K562 (cell line): Measurements from ENCODE around the gene ASPHD1. TPM values are rescaled to one million over a fixed set of nuclear protein-coding genes. Genes with fewer than 3 reads are reported as not detected.
"Not testable (repeated sequence)": the region's sequence is repeated elsewhere in the genome, so short reads cannot be mapped to it uniquely, and the experiment has no call there.

Experiments
- ATAC-seq: fragments of 200-7000 bp; cut with Tn5 transposase; 3 replicates; pipeline ENCODE4 v1.9.1; 2020; ENCODE audit warnings: moderate library complexity
- BruUV-seq: library from RNA; stranded (reverse); fragments of 400-500 nt; replicated peaks from 2 replicates; lab custom pipeline; 2021; lab: Mats Ljungman, UMichigan
- CTCF ChIA-PET: fragments of 300-600 bp; formaldehyde crosslinking; extraction: SDS; loops from one replicate; lab custom pipeline; 2021; ENCODE audit warnings: low intra/inter-chr PET ratio; lab: Yijun Ruan, JAX
- POLR2A ChIA-PET: fragments of 300-600, 350-650 bp; sonication (Branson Sonifier 250); formaldehyde crosslinking; extraction: SDS; loops from one replicate; lab custom pipeline; 2021; ENCODE audit warnings: antibody characterized with exemption, inconsistent platforms; lab: Yijun Ruan, JAX
- DNase-seq, 4 experiments: peaks; one replicate each; pipeline versions ENCODE4 v3.0.0 to v3.0.0-alpha.2; 2011 to 2018; ENCODE audit warnings: low spot score in 3 of 4, mixed read lengths in 3 of 4; ENCODE audit errors: extremely low read depth in 1 of 4
- FAIRE-seq: peaks from 2 replicates; lab custom pipeline; 2011; peaks lifted over from hg19 to GRCh38; lab: Jason Lieb, UNC
- H2AFZ ChIP-seq: 2 replicates; pipeline ENCODE4 v1.6.0; 2011; ENCODE audit warnings: low read depth, low read length, control low read depth, inconsistent platforms
- H3K27ac ChIP-seq: fragments of 200-600 bp; 3 replicates; pipeline ENCODE4 v1.8.0; 2011; ENCODE audit warnings: low read depth, mild to moderate bottlenecking, control low read depth, inconsistent platforms, low read length, moderate library complexity, mixed read lengths; ENCODE audit errors: extremely low read depth
- H3K27me3 ChIP-seq, 2 experiments: fragments of 300-600 bp in 1 of 2; 2 replicates in 1 of 2; 3 replicates in 1 of 2; pipeline versions ENCODE4 v1.6.0 to v1.8.0; 2011; ENCODE audit warnings: inconsistent platforms in 2 of 2, low read length in 2 of 2, mild to moderate bottlenecking in 1 of 2, mixed read lengths in 1 of 2, moderate library complexity in 1 of 2; ENCODE audit not compliant: control insufficient read depth in 2 of 2, insufficient read depth in 2 of 2
- H3K36me3 ChIP-seq: fragments of 300-600 bp; 3 replicates; pipeline ENCODE4 v1.8.0; 2011; ENCODE audit warnings: mild to moderate bottlenecking, low read length, inconsistent platforms; ENCODE audit not compliant: control insufficient read depth, insufficient read depth
- H3K4me1 ChIP-seq, 2 experiments: fragments of 200-600 bp in 1 of 2; replicated peaks in 1 of 2; 2 replicates in 1 of 2; 3 replicates in 1 of 2; pipeline versions ENCODE4 v1.5.1 to v1.8.0; 2011; ENCODE audit warnings: inconsistent platforms in 2 of 2, low read length in 2 of 2, mild to moderate bottlenecking in 1 of 2, mixed read lengths in 1 of 2, moderate library complexity in 1 of 2; ENCODE audit not compliant: control insufficient read depth in 2 of 2, insufficient read depth in 2 of 2
- H3K4me2 ChIP-seq: 2 replicates; pipeline ENCODE4 v1.6.1; 2011; ENCODE audit warnings: low read length, control low read depth, inconsistent platforms, mixed read lengths; ENCODE audit not compliant: insufficient read depth
- H3K4me3 ChIP-seq: fragments of 200-600 bp; sonication (generic), shearing (Covaris generic); 2 replicates; pipeline ENCODE4 v1.5.1; 2016; ENCODE audit warnings: control low read depth, inconsistent platforms
- H3K79me2 ChIP-seq: fragments of 200-600 bp; 3 replicates; pipeline ENCODE4 v1.8.0; 2011; ENCODE audit warnings: low read length, inconsistent platforms; ENCODE audit not compliant: control insufficient read depth, insufficient read depth
- H3K9ac ChIP-seq, 2 experiments: 2 replicates each; pipeline versions ENCODE4 v1.6.0 to v1.6.1; 2011; ENCODE audit warnings: low read depth in 2 of 2, low read length in 2 of 2, control low read depth in 1 of 2, inconsistent platforms in 1 of 2, mild to moderate bottlenecking in 1 of 2, mixed read lengths in 1 of 2; ENCODE audit not compliant: insufficient read depth in 1 of 2
- H3K9me1 ChIP-seq: one replicate; pipeline ENCODE4 v1.6.0; 2011; ENCODE audit warnings: inconsistent platforms, mild to moderate bottlenecking, low read length, moderate library complexity; ENCODE audit not compliant: control insufficient read depth, insufficient read depth
- H3K9me3 ChIP-seq: replicated peaks from 2 replicates; pipeline ENCODE4 v1.5.1; 2011; ENCODE audit warnings: low read depth, low read length, inconsistent platforms; ENCODE audit not compliant: control insufficient read depth, insufficient read depth
- H4K20me1 ChIP-seq: replicated peaks from 2 replicates; pipeline ENCODE4 v1.6.1; 2011; ENCODE audit warnings: low read length, inconsistent platforms, mixed read lengths; ENCODE audit not compliant: control insufficient read depth, insufficient read depth
- C11orf30 ChIP-seq: fragments of 450-650 bp; IDR thresholded peaks from 2 replicates; pipeline ENCODE4 v1.6.1; 2016; ENCODE audit warnings: low read depth, mild to moderate bottlenecking
- CBFA2T2 ChIP-seq: fragments of 450-650 bp; conservative IDR thresholded peaks from 2 replicates; pipeline ENCODE4 v1.6.1; 2017; ENCODE audit warnings: mild to moderate bottlenecking
- CREBBP ChIP-seq: IDR thresholded peaks from one replicate; pipeline ENCODE4 v1.6.1; 2012; ENCODE audit warnings: low read depth, mild to moderate bottlenecking, control low read depth, inconsistent platforms, low read length
- GTF2E2 ChIP-seq: fragments of 200-800 bp; sonication (Bioruptor generic); IDR thresholded peaks from 2 replicates; pipeline ENCODE4 v1.6.1; 2016; ENCODE audit warnings: missing genetic modification characterization, missing compliant biosample characterization
- RBM25 ChIP-seq: fragments of 200-400 bp; formaldehyde crosslinking; IDR thresholded peaks from 2 replicates; pipeline ENCODE4 v1.6.1; 2018; ENCODE audit warnings: low read length, low read depth, moderate library complexity; ENCODE audit not compliant: severe bottlenecking
- SMARCA4 ChIP-seq: fragments of 450-650 bp; IDR thresholded peaks from 2 replicates; pipeline ENCODE4 v1.6.1; 2016
- TAL1 ChIP-seq: fragments of 450-650 bp; IDR thresholded peaks from 2 replicates; pipeline ENCODE4 v1.6.1; 2016; ENCODE audit warnings: mild to moderate bottlenecking
- USF1 ChIP-seq: sonication (generic); formaldehyde crosslinking; IDR thresholded peaks from 2 replicates; pipeline ENCODE4 v1.9.0; 2022; ENCODE audit warnings: mild to moderate bottlenecking, missing genetic modification reagents
- ZNF121 ChIP-seq: sonication (generic); formaldehyde crosslinking; conservative IDR thresholded peaks from 2 replicates; pipeline ENCODE4 v1.8.0; 2022; ENCODE audit warnings: missing genetic modification reagents
- ZNF316 ChIP-seq: fragments of 450-650 bp; IDR thresholded peaks from 2 replicates; pipeline ENCODE4 v1.6.1; 2016
- WGBS: fragments of 100-300 bp; shearing (Covaris generic); methylation state at CpG from one replicate; pipeline ENCODE4 v1.1.6; 2016; ENCODE audit warnings: low coverage, mixed read lengths; ENCODE audit not compliant: insufficient coverage; ENCODE audit errors: missing lambda C conversion rate; 5-methylcytosine and 5-hydroxymethylcytosine counted together
- in situ Hi-C: fragments of 300-500 bp; cut with MboI; formaldehyde crosslinking; loops from 4 replicates; pipeline ENCODE4 v1.15.0; 2018; ENCODE audit warnings: inconsistent platforms, mixed read lengths
- intact Hi-C: fragments of 100-400 bp; cut with micrococcal nuclease; formaldehyde crosslinking; loops from 2 replicates; pipeline ENCODE4 v1.14.2; 2022
- polyA plus RNA-seq, 8 experiments: library from polyadenylated mRNA; depleted of rRNA in 4 of 8; stranded (reverse) in 5 of 8; unstranded in 3 of 8; fragments of >200 nt; fragmentation: Nextera tagmentation in 2 of 8; fragmentation: Illumina TruSeq in 1 of 8; extraction: Ambion mirVana in 2 of 8; extraction: Trizol in 1 of 8; gene quantifications; 2 replicates each; pipeline versions ENCODE4 v1.2.1 to v1.2.3, GENCODE V29; 2011 to 2014; ENCODE audit warnings: inconsistent platforms in 1 of 8, missing spikeins in 1 of 8
- total RNA-seq, 7 experiments: library from RNA; depleted of rRNA in 6 of 7; stranded (reverse); fragments of >200 nt in 6 of 7; fragmentation: Illumina TruSeq in 2 of 7; extraction: Trizol in 2 of 7; gene quantifications; 2 replicates each; pipeline versions ENCODE4 v1.2.1 to v1.2.3, GENCODE V29; 2011 to 2021; ENCODE audit warnings: low replicate concordance in 1 of 7

Gene ASPHD1
- total and polyA plus RNA-seq, 9 of the 15 experiments (the other 6 are each of a cell fraction or from before 2014, with no cell fraction given) = 0.03 to 0.70 (median 0.24) TPM; not detected in 5

- TF ChIP-seq USF1 (CRISPR knock-in tag) (peak; percentile 91), ZNF316 (peak; percentile 70), GTF2E2 (tag) (no peak), SMARCA4 (no peak), C11orf30 (0 out of 2 replicates have a peak, but pooled peaks have one; percentile 16), CBFA2T2 (0 out of 2 replicates have a peak, but pooled peaks have one; percentile 21), RBM25 (peak; percentile 21), TAL1 (no peak), CREBBP (no peak)
Observed at GRCh38 chr16:29883987-29884386, 16.3 kb upstream of the ASPHD1 start (continued).

- DNase-seq, H3K27ac ChIP-seq, H3K4me3 ChIP-seq, H3K36me3 ChIP-seq, H3K9me1 ChIP-seq, ATAC-seq, FAIRE-seq: not testable (repeated sequence)
- WGBS = 19% methylated on average over 3 of the region's 3 CpGs
- POLR2A ChIA-PET = interaction anchor here (1.6 kb wide), 1 partner anchor 12 kb away, joined by 6 read pairs; no protein-coding TSS in a partner anchor
- TF ChIP-seq ZNF121 (CRISPR knock-in tag) (peak; percentile 84), RBM25 (peak; percentile 14)
- TF ChIP-seq, all 486 proteins: peak for 2; not testable (repeated sequence) for 484
- H3K9me3 ChIP-seq, H4K20me1 ChIP-seq, intact Hi-C loops, H3K9ac ChIP-seq, H3K79me2 ChIP-seq, H3K4me1 ChIP-seq, H3K4me2 ChIP-seq, CTCF ChIA-PET, H2AFZ ChIP-seq, in situ Hi-C loops, BruUV-seq: not testable (repeated sequence)
- H3K27me3 ChIP-seq = peaks cover 13 to 41% of the 10 kb centered on the region in 2 experiments; a peak in 4 of 5 replicates
Observed at GRCh38 chr16:29889372-29889771, 10.9 kb upstream of the ASPHD1 start.
